Pancreas (tissue), 10 donors: ENCODE measurements around the gene TSPAN9. TPM values are rescaled to one million over a fixed set of nuclear protein-coding genes. Genes with fewer than 3 reads are reported as not detected.

Source experiments
- ATAC-seq, 4 donors: fragments of 200-7000 bp; cut with Tn5 transposase; one replicate each; pipeline versions ENCODE4 v1.8.0 to v1.9.1; 2020; ENCODE audit warnings: mild to moderate bottlenecking in 4 of 4, moderate library complexity in 4 of 4
- DNase-seq, 6 donors: peaks; one replicate each; pipeline ENCODE4 v3.0.0-alpha.2; 2020
- FAIRE-seq: peaks from 2 replicates; lab custom pipeline; 2012; peaks lifted over from hg19 to GRCh38; lab: Jason Lieb, UNC
- H3K27ac ChIP-seq, 4 donors: fragments of 200-600 bp; sonication (generic); 1 replicate in 3 of 4; 2 replicates in 1 of 4; pipeline versions ENCODE4 v1.5.0 to v1.8.0; 2020
- H3K27me3 ChIP-seq, 4 donors: fragments of 200-600 bp; one replicate each; pipeline ENCODE4 v1.8.0; 2021
- H3K36me3 ChIP-seq, 3 donors: fragments of 200-600 bp; sonication (generic) in 1 of 3; one replicate each; pipeline versions ENCODE4 v1.5.0 to v1.8.0; 2020 to 2021
- H3K4me1 ChIP-seq, 3 donors: fragments of 200-600 bp; one replicate each; pipeline ENCODE4 v1.8.0; 2021
- H3K4me3 ChIP-seq, 4 donors: fragments of 200-600 bp; sonication (generic) in 2 of 4; one replicate each; pipeline versions ENCODE4 v1.5.0 to v1.8.0; 2020 to 2021
- H3K9me3 ChIP-seq, 4 donors: fragments of 200-600 bp; one replicate each; pipeline ENCODE4 v1.8.0; 2021
- WGBS, 2 donors: extraction: QIAGEN DNeasy Blood & Tissue Kit; methylation state at CpG; one replicate each; pipeline ENCODE4 v1.1.7; 2013; 5-methylcytosine and 5-hydroxymethylcytosine counted together
- intact Hi-C, 3 donors: fragments of 100-400 bp; cut with DNase I; formaldehyde crosslinking; loops; one replicate each; pipeline versions ENCODE4 v1.11.1 to v1.14.2; 2022
- polyA plus RNA-seq, 2 donors: library from polyadenylated mRNA; stranded (reverse); fragments of 200-250 nt; gene quantifications; one replicate each; pipeline ENCODE4 v1.2.3, GENCODE V29; 2013
- total RNA-seq, 6 donors: library from RNA; stranded (reverse); fragmentation: NEBNext Ultra II Directional in 4 of 6; extraction: Animal tissue kit (Norgen Biotek cat#: 25700) in 4 of 6; gene quantifications; one replicate each; pipeline versions ENCODE4 v1.2.1 to v1.2.4, GENCODE V29; 2021 to 2023
- TF ChIP-seq, protein P1 (sequence below), 4 donors: fragments of 200-600 bp; sonication (generic) in 3 of 4; IDR thresholded peaks; one replicate each; pipeline versions ENCODE4 v1.5.0 to v1.8.0; 2021; ENCODE audit warnings: antibody characterized with exemption in 4 of 4
- donor health status: healthy with polysubstance abuse.
- donor health status: DM: no; HTN: no; CAD: no; lungs with moderate emphysema.
- donor health status: DM: no; HTN: no; CAD: no.
- donor health status: control.
- donor health status: control.
- donor health status: Bipolar disorder and iron deficiency.
- donor health status: DM: yes; HTN: yes; CAD: no.
- donor health status: DM: no; HTN: no; CAD: no.
- donor health status: DM: no; HTN: no; CAD: no.
- donor health status: DM: yes; HTN: yes; CAD: no.

TSPAN9 gene
- total and polyA plus RNA-seq, 8 donors = 7.8 to 19.5 (median 13.0) TPM

DNA sequence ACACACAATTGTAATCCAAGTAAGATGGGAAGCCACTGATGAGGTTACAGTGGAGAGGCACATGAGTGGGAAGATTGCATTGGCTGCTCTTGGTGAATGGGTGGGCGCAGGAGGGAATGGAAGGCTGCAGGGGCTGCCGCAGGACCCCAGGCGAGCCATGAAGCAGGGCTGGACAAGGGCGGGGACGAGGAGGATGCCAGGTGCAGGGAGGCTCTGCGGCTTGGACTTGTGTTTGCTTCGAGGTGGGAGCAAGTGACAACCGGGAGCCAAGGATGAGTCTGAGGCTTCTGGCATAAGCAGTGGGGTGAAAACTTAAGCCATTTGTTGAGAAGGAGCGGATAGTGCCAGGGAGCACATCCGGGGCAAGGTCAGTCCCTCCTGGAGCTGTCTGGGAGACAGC is 115.0 kb downstream of the TSPAN9 start:
- Histone ChIP-seq H3K4me1 (peaks cover 0 to 2% (median 0%) of the 10 kb centered on the region in 3 donors), H3K4me3 (no peak overlapping the region), H3K9me3 (no peaks in the 10 kb centered on the region), H3K27me3 (no peaks in the 10 kb centered on the region), H3K36me3 (no peaks in the 10 kb centered on the region), H3K27ac (no peak overlapping the region)
- no peak for FAIRE-seq
- intact Hi-C loops = no loop called here
- ATAC-seq = no peak
- 91 to 97% methylated on average over 10 of the region's 10 CpGs for WGBS, 2 donors
- TF ChIP-seq, protein P1, sequence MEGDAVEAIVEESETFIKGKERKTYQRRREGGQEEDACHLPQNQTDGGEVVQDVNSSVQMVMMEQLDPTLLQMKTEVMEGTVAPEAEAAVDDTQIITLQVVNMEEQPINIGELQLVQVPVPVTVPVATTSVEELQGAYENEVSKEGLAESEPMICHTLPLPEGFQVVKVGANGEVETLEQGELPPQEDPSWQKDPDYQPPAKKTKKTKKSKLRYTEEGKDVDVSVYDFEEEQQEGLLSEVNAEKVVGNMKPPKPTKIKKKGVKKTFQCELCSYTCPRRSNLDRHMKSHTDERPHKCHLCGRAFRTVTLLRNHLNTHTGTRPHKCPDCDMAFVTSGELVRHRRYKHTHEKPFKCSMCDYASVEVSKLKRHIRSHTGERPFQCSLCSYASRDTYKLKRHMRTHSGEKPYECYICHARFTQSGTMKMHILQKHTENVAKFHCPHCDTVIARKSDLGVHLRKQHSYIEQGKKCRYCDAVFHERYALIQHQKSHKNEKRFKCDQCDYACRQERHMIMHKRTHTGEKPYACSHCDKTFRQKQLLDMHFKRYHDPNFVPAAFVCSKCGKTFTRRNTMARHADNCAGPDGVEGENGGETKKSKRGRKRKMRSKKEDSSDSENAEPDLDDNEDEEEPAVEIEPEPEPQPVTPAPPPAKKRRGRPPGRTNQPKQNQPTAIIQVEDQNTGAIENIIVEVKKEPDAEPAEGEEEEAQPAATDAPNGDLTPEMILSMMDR (IDR thresholded peaks at IDR 0.05) = no peak
- DNase-seq = peak in 1 of 6 donors; percentile 28

DNA sequence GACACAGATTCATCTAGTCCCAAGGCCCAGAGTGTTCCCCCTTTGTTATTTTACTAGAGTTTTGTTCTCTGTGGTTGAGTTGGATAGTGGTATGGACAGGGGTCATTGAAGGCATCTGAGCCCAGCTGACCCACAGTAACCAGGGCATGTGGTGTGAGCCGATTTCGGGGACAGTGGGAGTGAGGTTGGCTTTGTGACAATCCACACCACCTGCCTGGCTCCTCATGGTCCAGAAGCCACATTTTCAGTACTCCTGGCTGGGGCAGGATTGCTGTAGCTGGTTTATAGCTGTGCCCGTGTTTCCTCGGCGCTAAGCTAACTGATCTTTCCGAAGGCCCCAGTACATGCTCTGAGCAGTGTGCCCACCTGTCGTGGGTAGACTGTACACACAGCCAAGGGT is 116.0 kb downstream of the TSPAN9 start:
- TF ChIP-seq, protein P1 (IDR thresholded peaks at IDR 0.05) = no peak
- intact Hi-C loops = no loop called here
- 90 to 95% methylated on average over 7 of the region's 7 CpGs for WGBS, 2 donors
- H3K4me1 ChIP-seq = peaks cover 0 to 2% (median 0%) of the 10 kb centered on the region in 3 donors
- no peak overlapping the region for H3K27ac ChIP-seq
- FAIRE-seq = no peak
- ATAC-seq = no peak
- no peak overlapping the region for H3K4me3 ChIP-seq
- no peak for DNase-seq
- H3K27me3 ChIP-seq = no peaks in the 10 kb centered on the region
- H3K36me3 ChIP-seq = no peaks in the 10 kb centered on the region
- H3K9me3 ChIP-seq = no peaks in the 10 kb centered on the region

DNA sequence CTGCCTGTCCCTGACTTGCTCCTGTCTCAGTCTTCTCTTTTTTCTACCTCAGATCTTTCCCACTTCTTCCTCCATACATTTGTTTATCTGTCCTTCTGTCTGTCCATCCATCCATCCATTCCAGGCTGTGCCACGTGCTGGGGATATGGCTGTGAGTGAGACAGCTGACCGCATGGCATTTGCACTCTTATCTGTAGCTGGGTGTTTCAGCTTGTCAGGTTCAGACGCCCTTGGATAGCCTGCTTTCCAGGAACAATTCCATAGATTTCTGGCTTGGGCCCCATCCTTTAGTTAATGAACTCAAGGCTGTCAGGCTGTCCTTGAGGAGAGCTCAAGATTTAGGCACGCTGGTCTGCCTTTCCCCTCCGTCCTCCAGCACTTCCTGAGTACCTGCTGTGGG is 116.6 kb downstream of the TSPAN9 start:
- no peak for DNase-seq
- peak in 2 of 4 donors; percentile 55 to 57 for ATAC-seq
- no peaks in the 10 kb centered on the region for H3K9me3 ChIP-seq
- peaks cover 0 to 2% (median 0%) of the 10 kb centered on the region in 3 donors for H3K4me1 ChIP-seq
- no peaks in the 10 kb centered on the region for H3K27me3 ChIP-seq
- intact Hi-C loops = no loop called here
- FAIRE-seq = no peak
- no peak overlapping the region for H3K4me3 ChIP-seq
- WGBS, 2 donors = 17% methylated on average over 5 of the region's 5 CpGs
- no peaks in the 10 kb centered on the region for H3K36me3 ChIP-seq
- TF ChIP-seq, protein P1 (IDR thresholded peaks at IDR 0.05) = no peak
- no peak overlapping the region for H3K27ac ChIP-seq

DNA sequence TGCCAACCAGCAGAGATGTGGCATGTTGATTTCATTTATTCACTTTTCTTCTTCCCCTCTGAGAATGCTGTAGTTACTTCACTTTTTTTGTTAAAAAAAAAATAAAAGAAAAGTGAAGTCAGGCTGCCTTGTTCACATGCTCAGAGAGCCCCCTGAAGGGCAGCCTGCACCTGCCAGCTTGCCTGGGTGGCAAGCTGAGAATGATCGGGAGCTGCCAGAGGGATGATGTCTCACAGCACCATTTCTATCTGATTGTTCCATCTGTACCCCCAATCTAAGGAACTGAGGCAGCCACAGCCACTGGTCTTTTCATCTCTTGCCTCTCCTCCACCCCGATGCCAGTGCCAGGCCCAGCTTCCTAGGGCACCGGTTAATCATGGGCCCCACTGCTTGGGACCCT is 118.2 kb downstream of the TSPAN9 start:
- ATAC-seq = no peak
- Histone ChIP-seq H3K27me3 (no peaks in the 10 kb centered on the region), H3K9me3 (no peaks in the 10 kb centered on the region), H3K4me3 (no peak overlapping the region), H3K36me3 (no peaks in the 10 kb centered on the region), H3K4me1 (no peaks in the 10 kb centered on the region), H3K27ac (no peak overlapping the region)
- TF ChIP-seq, protein P1 (IDR thresholded peaks at IDR 0.05) = no peak
- WGBS, 2 donors = 81 to 93% methylated on average over 3 of the region's 3 CpGs
- intact Hi-C loops = no loop called here
- DNase-seq = no peak
- FAIRE-seq = no peak

DNA sequence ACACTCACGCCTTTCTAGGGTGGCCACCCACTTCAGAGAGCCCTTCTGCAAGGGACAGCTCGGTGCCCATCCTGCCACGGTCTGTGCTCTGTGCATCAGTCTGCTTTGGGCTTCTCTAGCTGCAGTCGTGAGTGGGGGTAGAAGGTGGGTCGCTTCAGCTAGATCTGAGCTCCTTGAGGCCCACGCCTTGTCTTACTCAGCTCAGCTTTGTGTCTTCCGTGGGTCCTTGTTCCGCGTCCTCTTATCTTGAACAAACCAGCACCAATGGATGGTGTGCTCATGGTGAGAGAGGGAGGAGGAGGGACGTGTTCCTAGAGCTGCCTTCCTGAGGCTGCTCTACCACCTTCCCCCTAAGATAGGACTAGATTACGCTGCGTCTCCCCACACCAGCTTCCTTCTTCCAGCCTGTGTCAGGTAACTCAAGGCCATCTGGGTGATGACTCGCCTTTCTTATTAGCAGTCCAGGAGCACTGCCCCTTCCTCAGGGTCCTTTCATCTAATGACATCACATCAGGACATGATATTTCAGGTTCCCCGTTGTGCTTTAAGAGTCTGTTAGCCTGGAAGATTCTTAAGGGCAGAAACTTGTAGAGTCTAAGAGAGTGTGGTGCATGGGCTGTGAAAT is 118.8 kb downstream of the TSPAN9 start:
- intact Hi-C loops = no loop called here
- FAIRE-seq (no peak), ATAC-seq (no peak), DNase-seq (no peak)
- H3K27me3 ChIP-seq = no peaks in the 10 kb centered on the region
- H3K4me1 ChIP-seq = no peaks in the 10 kb centered on the region
- WGBS, 2 donors = 89 to 92% methylated on average over 14 of the region's 14 CpGs
- H3K9me3 ChIP-seq = no peaks in the 10 kb centered on the region
- no peak overlapping the region for H3K4me3 ChIP-seq
- TF ChIP-seq, protein P1 (IDR thresholded peaks at IDR 0.05) = no peak
- no peaks in the 10 kb centered on the region for H3K36me3 ChIP-seq
- no peak overlapping the region for H3K27ac ChIP-seq
